CD14-positive monocyte (primary cell): Measurements from ENCODE around the gene CIPC. TPM values are rescaled to one million over a fixed set of nuclear protein-coding genes. Genes with fewer than 3 reads are reported as not detected.

Experiments used
- DNase-seq, 3 donors: peaks; one replicate each; pipeline ENCODE4 v3.0.0-alpha.2; 2011 to 2022
- H2AFZ ChIP-seq: 2 replicates; pipeline ENCODE4 v1.6.0; 2012; ENCODE audit warnings: mild to moderate bottlenecking, low read depth, low read length, inconsistent platforms; ENCODE audit not compliant: insufficient read depth, poor library complexity, severe bottlenecking
- H3K27ac ChIP-seq, 2 donors: 1 replicate in 1 of 2; 2 replicates in 1 of 2; pipeline ENCODE4 v1.5.1; 2012 to 2013; ENCODE audit warnings: low read length in 2 of 2, control low read depth in 1 of 2, inconsistent platforms in 1 of 2, low read depth in 1 of 2, mild to moderate bottlenecking in 1 of 2
- H3K27me3 ChIP-seq, 2 donors: one replicate each; pipeline versions ENCODE4 v1.6.0 to v1.6.1; 2011 to 2013; ENCODE audit warnings: low read length in 2 of 2; ENCODE audit not compliant: control insufficient read depth in 2 of 2, insufficient read depth in 2 of 2
- H3K36me3 ChIP-seq, 2 donors: replicated peaks in 1 of 2; 1 replicate in 1 of 2; 2 replicates in 1 of 2; pipeline versions ENCODE4 v1.5.1 to v1.6.1; 2012 to 2013; ENCODE audit warnings: low read length in 2 of 2, control low read depth in 1 of 2, inconsistent platforms in 1 of 2, mild to moderate bottlenecking in 1 of 2; ENCODE audit not compliant: insufficient read depth in 2 of 2, control insufficient read depth in 1 of 2
- H3K4me1 ChIP-seq, 2 donors: 1 replicate in 1 of 2; 2 replicates in 1 of 2; pipeline versions ENCODE4 v1.5.1 to v1.6.1; 2012 to 2013; ENCODE audit warnings: low read length in 2 of 2, control low read depth in 1 of 2, inconsistent platforms in 1 of 2, mild to moderate bottlenecking in 1 of 2, moderate library complexity in 1 of 2; ENCODE audit not compliant: insufficient read depth in 2 of 2, control insufficient read depth in 1 of 2
- H3K4me2 ChIP-seq: replicated peaks from 2 replicates; pipeline ENCODE3; 2012; ENCODE audit warnings: low read length, moderate library complexity, mild to moderate bottlenecking; ENCODE audit not compliant: poor library complexity, severe bottlenecking; ENCODE audit errors: extremely low read depth
- H3K4me3 ChIP-seq, 3 experiments: fragments of 200-600 bp in 1 of 3; sonication (generic) in 1 of 3; replicated peaks in 1 of 3; 1 replicate in 2 of 3; 2 replicates in 1 of 3; pipeline ENCODE4 v1.5.1; 2011 to 2013; ENCODE audit warnings: low read length in 3 of 3, mild to moderate bottlenecking in 3 of 3, control low read depth in 2 of 3, low read depth in 2 of 3, inconsistent platforms in 1 of 3, moderate library complexity in 1 of 3
- H3K79me2 ChIP-seq: 2 replicates; pipeline ENCODE4 v1.6.0; 2012; ENCODE audit warnings: mild to moderate bottlenecking, control low read depth, inconsistent platforms, low read length, moderate library complexity; ENCODE audit not compliant: insufficient read depth
- H3K9ac ChIP-seq: 2 replicates; pipeline ENCODE4 v1.6.0; 2017; ENCODE audit warnings: low read length, mild to moderate bottlenecking; ENCODE audit not compliant: insufficient read depth, poor library complexity, severe bottlenecking
- H3K9me3 ChIP-seq, 2 donors: replicated peaks in 1 of 2; 1 replicate in 1 of 2; 2 replicates in 1 of 2; pipeline versions ENCODE4 v1.5.1 to v1.6.1; 2012 to 2013; ENCODE audit warnings: low read length in 2 of 2, control low read depth in 1 of 2; ENCODE audit not compliant: control insufficient read depth in 1 of 2, insufficient read depth in 1 of 2
- H4K20me1 ChIP-seq: 2 replicates; pipeline ENCODE4 v1.6.0; 2012; ENCODE audit warnings: mild to moderate bottlenecking, low read length, control low read depth, moderate library complexity; ENCODE audit not compliant: insufficient read depth
- H3K27ac Mint-ChIP-seq, 7 donors: one replicate each; pipeline ENCODE4 v1.8.0; 2020; ENCODE audit warnings: mild to moderate bottlenecking in 7 of 7, mixed read lengths in 7 of 7, moderate library complexity in 6 of 7, inconsistent platforms in 2 of 7
- H3K27me3 Mint-ChIP-seq, 3 donors: one replicate each; pipeline ENCODE4 v1.8.0; 2021 to 2022; ENCODE audit warnings: low read depth in 3 of 3, mild to moderate bottlenecking in 3 of 3, mixed read lengths in 3 of 3, moderate library complexity in 3 of 3, inconsistent platforms in 1 of 3
- H3K36me3 Mint-ChIP-seq, 2 donors: one replicate each; pipeline ENCODE4 v1.8.0; 2020; ENCODE audit warnings: mixed read lengths in 2 of 2, inconsistent platforms in 1 of 2, mild to moderate bottlenecking in 1 of 2
- H3K4me1 Mint-ChIP-seq: one replicate; pipeline ENCODE4 v1.8.0; 2020; ENCODE audit warnings: mild to moderate bottlenecking, mixed read lengths
- H3K4me3 Mint-ChIP-seq, 2 donors: one replicate each; pipeline ENCODE4 v1.8.0; 2020; ENCODE audit warnings: mild to moderate bottlenecking in 2 of 2, mixed read lengths in 2 of 2, moderate library complexity in 1 of 2
- H3K9me3 Mint-ChIP-seq, 7 donors: one replicate each; pipeline ENCODE4 v1.8.0; 2020 to 2022; ENCODE audit warnings: mixed read lengths in 7 of 7, mild to moderate bottlenecking in 6 of 7, moderate library complexity in 6 of 7, inconsistent platforms in 2 of 7
- CTCF ChIP-seq: fragments of 200-600 bp; IDR thresholded peaks from one replicate; pipeline ENCODE4 v1.8.0; 2022; ENCODE audit warnings: antibody characterized with exemption, mild to moderate bottlenecking
- WGBS: methylation state at CpG from one replicate; pipeline ENCODE4 v1.1.5; 2013; ENCODE audit warnings: missing lambda C conversion rate; ENCODE audit not compliant: insufficient coverage; 5-methylcytosine and 5-hydroxymethylcytosine counted together
- intact Hi-C, 2 donors: fragments of 100-400 bp; cut with micrococcal nuclease; formaldehyde crosslinking; loops; one replicate each; pipeline versions ENCODE4 v1.15.0 to v1.15.1; 2023
- polyA plus RNA-seq, 3 donors: library from polyadenylated mRNA; depleted of rRNA in 1 of 3; unstranded in 2 of 3; stranded (reverse) in 1 of 3; fragments of 300-500 nt in 2 of 3; fragments of >200 nt in 1 of 3; fragmentation: Illumina TruSeq in 2 of 3; gene quantifications; 1 replicate in 2 of 3; 2 replicates in 1 of 3; pipeline ENCODE4 v1.2.3, GENCODE V29; 2012 to 2021

The CIPC gene
- polyA plus RNA-seq, 3 donors: 4.4 to 11.2 (median 7.0) TPM

- no peak overlapping the region for H3K4me3 ChIP-seq
- Mint-ChIP-seq H3K36me3 (peaks cover 51 to 69% of the 10 kb centered on the region in 2 donors), H3K27ac (no peak overlapping the region), H3K4me1 (no peaks in the 10 kb centered on the region), H3K4me3 (no peak overlapping the region), H3K27me3 (no peaks in the 10 kb centered on the region), H3K9me3 (no peaks in the 10 kb centered on the region)
- no peaks in the 10 kb centered on the region for H3K27me3 ChIP-seq
- H3K36me3 ChIP-seq: peaks cover 43 to 69% of the 10 kb centered on the region in 2 donors
- no peak overlapping the region for H3K4me2 ChIP-seq
- no peak overlapping the region for H2AFZ ChIP-seq
- intact Hi-C loops: no loop called here
- H3K27ac ChIP-seq: no peak overlapping the region
- WGBS: no CpG with 5 or more reads among the region's 2 CpGs
- H3K4me1 ChIP-seq: no peaks in the 10 kb centered on the region
- no peaks in the 10 kb centered on the region for H3K79me2 ChIP-seq
- no peaks in the 10 kb centered on the region for H3K9me3 ChIP-seq
- no peak overlapping the region for H3K9ac ChIP-seq
- no peak for DNase-seq
- TF ChIP-seq CTCF: no peak
- no peaks in the 10 kb centered on the region for H4K20me1 ChIP-seq
Measured at GRCh38 chr14:77107228-77107627, 9.2 kb downstream of the CIPC start.

DNA sequence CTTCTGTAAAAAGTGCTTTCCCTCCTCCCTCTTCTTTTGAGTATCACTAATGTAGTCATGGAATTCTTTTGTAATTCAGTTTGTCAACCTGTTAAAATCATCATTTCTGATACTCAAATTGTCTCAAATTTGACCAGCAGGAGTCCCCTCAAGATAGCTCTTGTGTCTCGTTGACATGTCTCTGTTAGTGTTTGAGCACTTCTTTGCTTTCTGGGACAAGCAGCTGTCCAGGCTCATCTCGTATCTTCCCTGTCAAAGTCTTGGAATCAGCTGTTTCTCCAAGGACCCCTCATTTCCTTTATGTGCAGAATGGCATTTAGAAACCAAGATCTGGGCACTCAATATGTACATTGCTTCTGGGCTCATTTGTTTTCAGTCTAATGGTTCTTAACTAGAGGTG lies 10.7 kb downstream of the CIPC start:
- Histone ChIP-seq H3K36me3 (peaks cover 49 to 84% of the 10 kb centered on the region in 2 donors), H3K9ac (no peak overlapping the region), H3K9me3 (no peaks in the 10 kb centered on the region), H2AFZ (no peak overlapping the region), H3K4me2 (no peak overlapping the region), H3K27ac (no peak overlapping the region), H3K4me1 (no peaks in the 10 kb centered on the region), H3K27me3 (no peaks in the 10 kb centered on the region), H3K79me2 (no peaks in the 10 kb centered on the region), H3K4me3 (no peak overlapping the region), H4K20me1 (no peaks in the 10 kb centered on the region)
- Mint-ChIP-seq H3K27ac (no peak overlapping the region), H3K4me3 (no peak overlapping the region), H3K27me3 (no peaks in the 10 kb centered on the region), H3K4me1 (no peaks in the 10 kb centered on the region), H3K9me3 (no peaks in the 10 kb centered on the region), H3K36me3 (peaks cover 59 to 77% of the 10 kb centered on the region in 2 donors)
- intact Hi-C loops: no loop called here
- no peak for DNase-seq
- no peak for TF ChIP-seq CTCF
- WGBS: 100% methylated on average over 2 of the region's 2 CpGs
